Right lobe of liver (tissue), 4 donors: ENCODE measurements around the gene GCNT3.

Experiments
- POLR2A ChIP-seq: fragments of 450-650 bp; IDR thresholded peaks from one replicate; pipeline ENCODE4 v1.6.1; 2017; ENCODE audit warnings: antibody characterized with exemption, mild to moderate bottlenecking
- TF ChIP-seq, protein P1 (sequence below), 4 donors: fragments of 200-600 bp in 3 of 4; fragments of 450-650 bp in 1 of 4; IDR thresholded peaks; one replicate each; pipeline versions ENCODE4 v1.5.1 to v1.8.0; 2016 to 2022; ENCODE audit warnings: antibody characterized with exemption in 4 of 4, mild to moderate bottlenecking in 2 of 4
- donor health status: DM: no; HTN: no; CAD: no.
- donor health status: DM: no; HTN: no; CAD: no.
- donor health status: DM: no; HTN: yes; CAD: no.

DNA sequence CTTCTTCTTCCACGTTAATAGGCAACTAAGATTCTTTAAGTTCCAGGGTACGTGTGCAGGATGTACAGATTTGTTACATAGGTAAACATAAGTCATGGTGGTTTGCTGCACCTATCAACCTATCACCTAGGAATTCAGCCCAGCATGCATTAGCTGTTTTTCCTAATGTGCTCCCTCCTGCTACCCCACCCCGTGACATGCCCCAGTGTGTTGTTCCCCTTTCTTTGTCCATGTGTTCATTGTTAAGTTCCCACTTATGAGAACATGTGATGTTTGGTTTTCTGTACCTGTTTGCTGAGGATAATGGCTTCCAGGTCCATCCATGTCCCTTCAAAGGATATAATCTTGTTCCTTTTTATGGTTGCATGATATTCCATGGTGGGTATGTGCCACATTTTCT, 24.6 kb downstream of the GCNT3 start:
- TF ChIP-seq POLR2A: no peak
- TF ChIP-seq, protein P1, sequence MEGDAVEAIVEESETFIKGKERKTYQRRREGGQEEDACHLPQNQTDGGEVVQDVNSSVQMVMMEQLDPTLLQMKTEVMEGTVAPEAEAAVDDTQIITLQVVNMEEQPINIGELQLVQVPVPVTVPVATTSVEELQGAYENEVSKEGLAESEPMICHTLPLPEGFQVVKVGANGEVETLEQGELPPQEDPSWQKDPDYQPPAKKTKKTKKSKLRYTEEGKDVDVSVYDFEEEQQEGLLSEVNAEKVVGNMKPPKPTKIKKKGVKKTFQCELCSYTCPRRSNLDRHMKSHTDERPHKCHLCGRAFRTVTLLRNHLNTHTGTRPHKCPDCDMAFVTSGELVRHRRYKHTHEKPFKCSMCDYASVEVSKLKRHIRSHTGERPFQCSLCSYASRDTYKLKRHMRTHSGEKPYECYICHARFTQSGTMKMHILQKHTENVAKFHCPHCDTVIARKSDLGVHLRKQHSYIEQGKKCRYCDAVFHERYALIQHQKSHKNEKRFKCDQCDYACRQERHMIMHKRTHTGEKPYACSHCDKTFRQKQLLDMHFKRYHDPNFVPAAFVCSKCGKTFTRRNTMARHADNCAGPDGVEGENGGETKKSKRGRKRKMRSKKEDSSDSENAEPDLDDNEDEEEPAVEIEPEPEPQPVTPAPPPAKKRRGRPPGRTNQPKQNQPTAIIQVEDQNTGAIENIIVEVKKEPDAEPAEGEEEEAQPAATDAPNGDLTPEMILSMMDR (IDR thresholded peaks at IDR 0.05): no peak
